Right lobe of liver (tissue), 4 donors: ENCODE data around the gene PTGER2.

ENCODE experiments used
- POLR2A ChIP-seq: fragments of 450-650 bp; IDR thresholded peaks from one replicate; pipeline ENCODE4 v1.6.1; 2017; ENCODE audit warnings: antibody characterized with exemption, mild to moderate bottlenecking
- TF ChIP-seq, protein P1 (sequence below), 4 donors: fragments of 200-600 bp in 3 of 4; fragments of 450-650 bp in 1 of 4; IDR thresholded peaks; one replicate each; pipeline versions ENCODE4 v1.5.1 to v1.8.0; 2016 to 2022; ENCODE audit warnings: antibody characterized with exemption in 4 of 4, mild to moderate bottlenecking in 2 of 4
- donor health status: DM: no; HTN: no; CAD: no.
- donor health status: DM: no; HTN: no; CAD: no.
- donor health status: DM: no; HTN: yes; CAD: no.

DNA sequence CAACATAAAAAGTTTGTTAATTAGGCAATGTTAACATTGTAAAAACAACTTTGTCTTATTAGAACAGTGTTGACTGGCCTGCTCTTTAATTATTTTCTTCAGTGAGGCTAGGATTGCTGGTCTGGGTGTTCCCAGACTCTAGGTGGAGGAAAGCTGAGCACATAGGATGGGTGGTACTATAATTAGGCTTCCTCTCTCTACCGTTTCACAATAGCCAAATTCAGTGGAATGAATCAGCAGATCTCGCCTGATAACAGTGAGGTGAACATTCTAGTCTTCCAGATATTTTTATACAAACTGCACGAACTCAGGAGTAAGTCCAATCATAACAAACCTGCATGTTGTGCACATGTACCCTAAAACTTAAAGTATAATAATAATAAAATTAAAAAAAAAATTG is 34.7 kb upstream of the PTGER2 start:
- TF ChIP-seq POLR2A = no peak
- TF ChIP-seq, protein P1, sequence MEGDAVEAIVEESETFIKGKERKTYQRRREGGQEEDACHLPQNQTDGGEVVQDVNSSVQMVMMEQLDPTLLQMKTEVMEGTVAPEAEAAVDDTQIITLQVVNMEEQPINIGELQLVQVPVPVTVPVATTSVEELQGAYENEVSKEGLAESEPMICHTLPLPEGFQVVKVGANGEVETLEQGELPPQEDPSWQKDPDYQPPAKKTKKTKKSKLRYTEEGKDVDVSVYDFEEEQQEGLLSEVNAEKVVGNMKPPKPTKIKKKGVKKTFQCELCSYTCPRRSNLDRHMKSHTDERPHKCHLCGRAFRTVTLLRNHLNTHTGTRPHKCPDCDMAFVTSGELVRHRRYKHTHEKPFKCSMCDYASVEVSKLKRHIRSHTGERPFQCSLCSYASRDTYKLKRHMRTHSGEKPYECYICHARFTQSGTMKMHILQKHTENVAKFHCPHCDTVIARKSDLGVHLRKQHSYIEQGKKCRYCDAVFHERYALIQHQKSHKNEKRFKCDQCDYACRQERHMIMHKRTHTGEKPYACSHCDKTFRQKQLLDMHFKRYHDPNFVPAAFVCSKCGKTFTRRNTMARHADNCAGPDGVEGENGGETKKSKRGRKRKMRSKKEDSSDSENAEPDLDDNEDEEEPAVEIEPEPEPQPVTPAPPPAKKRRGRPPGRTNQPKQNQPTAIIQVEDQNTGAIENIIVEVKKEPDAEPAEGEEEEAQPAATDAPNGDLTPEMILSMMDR (IDR thresholded peaks at IDR 0.05) = no peak
